IMR-90 (cell line): ENCODE measurements around the gene SIGLEC11. TPM values are rescaled to one million over a fixed set of nuclear protein-coding genes. Genes with fewer than 3 reads are reported as not detected.
"Not testable (repeated sequence)": the region's sequence is repeated elsewhere in the genome, so short reads cannot be mapped to it uniquely, and the experiment has no call there.

Experiments
- ATAC-seq: fragments of 200-7000 bp; cut with Tn5 transposase; 2 replicates; pipeline ENCODE4 v1.9.1; 2020; ENCODE audit warnings: low read depth, mild to moderate bottlenecking, moderate library complexity
- BruUV-seq: library from RNA; stranded (reverse); fragments of 400-500 nt; replicated peaks from 2 replicates; lab custom pipeline; 2021; lab: Mats Ljungman, UMichigan
- CTCF ChIA-PET: fragments of 300-600 bp; formaldehyde crosslinking; extraction: SDS; loops from one replicate; lab custom pipeline; 2021; ENCODE audit warnings: antibody characterized with exemption; lab: Yijun Ruan, JAX
- POLR2A ChIA-PET: fragments of 300-600 bp; sonication (Branson Sonifier 250); formaldehyde crosslinking; loops from one replicate; lab custom pipeline; 2022; ENCODE audit warnings: antibody characterized with exemption; ENCODE audit not compliant: unreplicated experiment; lab: Charles Lee
- DNase-seq: peaks from one replicate; pipeline ENCODE4 v3.0.0; 2013
- H2AFZ ChIP-seq: replicated peaks from 2 replicates; pipeline ENCODE3; 2013; ENCODE audit warnings: low read length, mild to moderate bottlenecking; ENCODE audit not compliant: poor library complexity
- H2AK5ac ChIP-seq: 2 replicates; pipeline ENCODE4 v1.6.1; 2013; ENCODE audit warnings: low read depth, low read length, inconsistent platforms
- H2AK9ac ChIP-seq: replicated peaks from 2 replicates; pipeline ENCODE3; 2013; ENCODE audit warnings: mild to moderate bottlenecking, low read depth, low read length, moderate library complexity; ENCODE audit not compliant: poor library complexity
- H2BK120ac ChIP-seq: 2 replicates; pipeline ENCODE4 v1.6.1; 2013; ENCODE audit warnings: low read depth, low read length, inconsistent platforms
- H2BK15ac ChIP-seq: 3 replicates; pipeline ENCODE4 v1.6.1; 2013; ENCODE audit warnings: low read depth, low read length, inconsistent platforms
- H2BK20ac ChIP-seq: 2 replicates; pipeline ENCODE4 v1.6.1; 2013; ENCODE audit warnings: low read depth, mild to moderate bottlenecking, inconsistent platforms, low read length, moderate library complexity
- H2BK5ac ChIP-seq: 2 replicates; pipeline ENCODE4 v1.6.1; 2013; ENCODE audit warnings: mild to moderate bottlenecking, low read depth, low read length, inconsistent platforms; ENCODE audit not compliant: poor library complexity, severe bottlenecking
- H3K14ac ChIP-seq: replicated peaks from 2 replicates; pipeline ENCODE4 v1.6.1; 2013; ENCODE audit warnings: low read depth, low read length, inconsistent platforms
- H3K18ac ChIP-seq: 2 replicates; pipeline ENCODE4 v1.6.1; 2013; ENCODE audit warnings: low read depth, low read length, control low read depth
- H3K23ac ChIP-seq: 2 replicates; pipeline ENCODE4 v1.6.1; 2013; ENCODE audit warnings: low read depth, low read length, inconsistent platforms
- H3K27ac ChIP-seq: 2 replicates; pipeline ENCODE4 v1.5.1; 2013; ENCODE audit warnings: mild to moderate bottlenecking, control low read depth, low read length; ENCODE audit not compliant: insufficient read depth
- H3K27me3 ChIP-seq: 2 replicates; pipeline ENCODE4 v1.6.1; 2013; ENCODE audit warnings: low read length; ENCODE audit not compliant: control insufficient read depth, insufficient read depth
- H3K36me3 ChIP-seq: 2 replicates; pipeline ENCODE4 v1.6.1; 2013; ENCODE audit warnings: low read length, mixed read lengths; ENCODE audit not compliant: control insufficient read depth, insufficient read depth
- H3K4ac ChIP-seq: 2 replicates; pipeline ENCODE4 v1.6.1; 2013; ENCODE audit warnings: low read depth, low read length, inconsistent platforms
- H3K4me1 ChIP-seq: 2 replicates; pipeline ENCODE4 v1.6.1; 2013; ENCODE audit warnings: low read length, mixed read lengths; ENCODE audit not compliant: control insufficient read depth, insufficient read depth
- H3K4me2 ChIP-seq: 2 replicates; pipeline ENCODE4 v1.6.1; 2013; ENCODE audit warnings: low read depth, mild to moderate bottlenecking, control low read depth, low read length, moderate library complexity
- H3K4me3 ChIP-seq: 2 replicates; pipeline ENCODE4 v1.5.1; 2013; ENCODE audit warnings: low read depth, mild to moderate bottlenecking, control low read depth, low read length, moderate library complexity; ENCODE audit not compliant: insufficient read depth
- H3K56ac ChIP-seq: 2 replicates; pipeline ENCODE4 v1.6.1; 2013; ENCODE audit warnings: low read length, inconsistent platforms; ENCODE audit not compliant: insufficient read depth; ENCODE audit errors: extremely low read depth
- H3K79me1 ChIP-seq, 2 experiments: 2 replicates each; pipeline ENCODE4 v1.6.1; 2013; ENCODE audit warnings: low read length in 2 of 2, inconsistent platforms in 1 of 2, low read depth in 1 of 2
- H3K9ac ChIP-seq: 2 replicates; pipeline ENCODE4 v1.6.1; 2013; ENCODE audit warnings: low read depth, low read length, control low read depth
- H3K9me1 ChIP-seq: 2 replicates; pipeline ENCODE4 v1.6.1; 2013; ENCODE audit warnings: low read length, inconsistent platforms; ENCODE audit not compliant: insufficient read depth
- H3K9me3 ChIP-seq: 2 replicates; pipeline ENCODE4 v1.6.1; 2013; ENCODE audit warnings: low read length; ENCODE audit not compliant: control insufficient read depth, insufficient read depth
- H4K20me1 ChIP-seq: 2 replicates; pipeline ENCODE4 v1.6.1; 2013; ENCODE audit warnings: low read length, inconsistent platforms; ENCODE audit not compliant: insufficient read depth
- H4K5ac ChIP-seq: 2 replicates; pipeline ENCODE4 v1.6.1; 2013; ENCODE audit warnings: mild to moderate bottlenecking, low read depth, low read length, control low read depth
- H4K8ac ChIP-seq, 2 experiments: 2 replicates each; pipeline ENCODE4 v1.6.1; 2013; ENCODE audit warnings: low read depth in 2 of 2, low read length in 2 of 2, control low read depth in 1 of 2, inconsistent platforms in 1 of 2
- H4K91ac ChIP-seq: 2 replicates; pipeline ENCODE4 v1.6.1; 2013; ENCODE audit warnings: low read depth, low read length, inconsistent platforms; ENCODE audit not compliant: insufficient read depth
- WGBS, 2 experiments: methylation state at CpG; one replicate each; pipeline versions ENCODE4 v1.1.5 to v1.1.7; 2013; ENCODE audit warnings: missing lambda C conversion rate in 2 of 2; ENCODE audit not compliant: insufficient read length in 1 of 2; ENCODE audit errors: extremely low coverage in 2 of 2; 5-methylcytosine and 5-hydroxymethylcytosine counted together
- dilution Hi-C: fragments of 300-500 bp; cut with HindIII; formaldehyde crosslinking; loops from one replicate; pipeline ENCODE4 v1.14.3; 2018; ENCODE audit warnings: low sequenced_read_pairs; ENCODE audit not compliant: unreplicated experiment
- in situ Hi-C: fragments of 300-500 bp; cut with MboI; formaldehyde crosslinking; loops from 3 replicates; pipeline ENCODE4 v1.14.3; 2019; ENCODE audit warnings: low sequenced_read_pairs, inconsistent platforms, mixed read lengths
- intact Hi-C: fragments of 100-400 bp; cut with micrococcal nuclease; formaldehyde crosslinking; loops from 2 replicates; pipeline ENCODE4 v1.10.0; 2022
- polyA plus RNA-seq, 3 experiments: library from polyadenylated mRNA; depleted of rRNA; stranded (reverse); fragments of >200 nt; gene quantifications; 2 replicates each; pipeline ENCODE4 v1.2.3, GENCODE V29; 2012; ENCODE audit warnings: low replicate concordance in 1 of 3
- total RNA-seq: library from RNA; depleted of rRNA; stranded (reverse); fragments of >200 nt; gene quantifications from 2 replicates; pipeline ENCODE4 v1.2.3, GENCODE V29; 2012

SIGLEC11 gene
- total and polyA plus RNA-seq, 2 of the 4 experiments (the other 2 are of a cell fraction) = not detected

GRCh38 chr19:49958144-49958543 is 2.8 kb downstream of the SIGLEC11 start:
- CTCF ChIA-PET, H3K18ac ChIP-seq, H3K4me1 ChIP-seq, H3K14ac ChIP-seq, H3K4ac ChIP-seq, H4K20me1 ChIP-seq, H4K5ac ChIP-seq, dilution Hi-C loops, intact Hi-C loops, H2BK5ac ChIP-seq, H4K8ac ChIP-seq, H3K27ac ChIP-seq, H3K9me3 ChIP-seq, H3K36me3 ChIP-seq, H3K23ac ChIP-seq, H3K9ac ChIP-seq, ATAC-seq, H3K4me3 ChIP-seq, H3K56ac ChIP-seq, H2BK20ac ChIP-seq, H2AK5ac ChIP-seq, in situ Hi-C loops, BruUV-seq, H3K4me2 ChIP-seq, H2AK9ac ChIP-seq, H2AFZ ChIP-seq, H2BK120ac ChIP-seq, H3K9me1 ChIP-seq, H4K91ac ChIP-seq, H3K79me1 ChIP-seq, H3K27me3 ChIP-seq, H2BK15ac ChIP-seq, DNase-seq, POLR2A ChIA-PET: not testable (repeated sequence)
- no CpG with 5 or more reads among the region's 9 CpGs for WGBS, 2 experiments
